Testis (tissue), 3 donors: ENCODE data around the gene TSPAN32. TPM values are rescaled to one million over a fixed set of nuclear protein-coding genes. Genes with fewer than 3 reads are reported as not detected.

Experiments
- DNase-seq: peaks from one replicate; pipeline ENCODE4 v3.0.0-alpha.2; 2019
- H3K27ac ChIP-seq, 2 donors: fragments of 200-600 bp; sonication (generic); one replicate each; pipeline ENCODE4 v1.5.1; 2019
- H3K27me3 ChIP-seq: fragments of 200-600 bp; sonication (generic); one replicate; pipeline ENCODE4 v1.5.1; 2019
- H3K36me3 ChIP-seq: fragments of 200-600 bp; sonication (generic); one replicate; pipeline ENCODE4 v1.5.1; 2017; ENCODE audit warnings: low read depth; ENCODE audit errors: missing control alignments
- H3K4me1 ChIP-seq: fragments of 200-600 bp; sonication (generic); one replicate; pipeline ENCODE4 v1.5.1; 2019
- H3K4me3 ChIP-seq, 2 donors: fragments of 200-600 bp; sonication (generic); one replicate each; pipeline ENCODE4 v1.5.1; 2017 to 2019
- H3K9me3 ChIP-seq: fragments of 200-600 bp; sonication (generic); one replicate; pipeline ENCODE4 v1.5.1; 2017
- CTCF ChIP-seq, 3 experiments: fragments of 450-650 bp in 2 of 3; fragments of 200-600 bp in 1 of 3; sonication (generic) in 1 of 3; IDR thresholded peaks; one replicate each; pipeline ENCODE4 v1.5.1; 2016 to 2019; ENCODE audit warnings: antibody characterized with exemption in 3 of 3, mild to moderate bottlenecking in 2 of 3, moderate library complexity in 1 of 3
- POLR2A ChIP-seq: fragments of 450-650 bp; IDR thresholded peaks from one replicate; pipeline ENCODE4 v1.6.1; 2017; ENCODE audit warnings: antibody characterized with exemption, mild to moderate bottlenecking, moderate library complexity
- WGBS, 2 donors: methylation state at CpG; one replicate each; pipeline ENCODE4 v1.1.5; 2018; 5-methylcytosine and 5-hydroxymethylcytosine counted together
- intact Hi-C: fragments of 100-400 bp; cut with DNase I; formaldehyde crosslinking; loops from one replicate; pipeline ENCODE4 v1.15.1; 2023; ENCODE audit warnings: low total_unique reads
- polyA plus RNA-seq: library from polyadenylated mRNA; stranded (reverse); fragments of 350-450 nt; fragmentation: Illumina TruSeq; extraction: RNeasy Lipid Tissue Mini Kit (QIAGEN cat#74804); gene quantifications from one replicate; pipeline ENCODE4 v1.2.3, GENCODE V29; 2014; ENCODE audit warnings: low read depth, low replicate concordance; ENCODE audit not compliant: insufficient read depth
- total RNA-seq, 2 donors: library from RNA; depleted of rRNA; stranded (reverse); fragments of >200 nt; gene quantifications; one replicate each; pipeline ENCODE4 v1.2.3, GENCODE V29; 2016

The TSPAN32 gene
- total and polyA plus RNA-seq, 3 donors from 2014 or later = 1.0 to 1.5 (median 1.1) TPM

DNA sequence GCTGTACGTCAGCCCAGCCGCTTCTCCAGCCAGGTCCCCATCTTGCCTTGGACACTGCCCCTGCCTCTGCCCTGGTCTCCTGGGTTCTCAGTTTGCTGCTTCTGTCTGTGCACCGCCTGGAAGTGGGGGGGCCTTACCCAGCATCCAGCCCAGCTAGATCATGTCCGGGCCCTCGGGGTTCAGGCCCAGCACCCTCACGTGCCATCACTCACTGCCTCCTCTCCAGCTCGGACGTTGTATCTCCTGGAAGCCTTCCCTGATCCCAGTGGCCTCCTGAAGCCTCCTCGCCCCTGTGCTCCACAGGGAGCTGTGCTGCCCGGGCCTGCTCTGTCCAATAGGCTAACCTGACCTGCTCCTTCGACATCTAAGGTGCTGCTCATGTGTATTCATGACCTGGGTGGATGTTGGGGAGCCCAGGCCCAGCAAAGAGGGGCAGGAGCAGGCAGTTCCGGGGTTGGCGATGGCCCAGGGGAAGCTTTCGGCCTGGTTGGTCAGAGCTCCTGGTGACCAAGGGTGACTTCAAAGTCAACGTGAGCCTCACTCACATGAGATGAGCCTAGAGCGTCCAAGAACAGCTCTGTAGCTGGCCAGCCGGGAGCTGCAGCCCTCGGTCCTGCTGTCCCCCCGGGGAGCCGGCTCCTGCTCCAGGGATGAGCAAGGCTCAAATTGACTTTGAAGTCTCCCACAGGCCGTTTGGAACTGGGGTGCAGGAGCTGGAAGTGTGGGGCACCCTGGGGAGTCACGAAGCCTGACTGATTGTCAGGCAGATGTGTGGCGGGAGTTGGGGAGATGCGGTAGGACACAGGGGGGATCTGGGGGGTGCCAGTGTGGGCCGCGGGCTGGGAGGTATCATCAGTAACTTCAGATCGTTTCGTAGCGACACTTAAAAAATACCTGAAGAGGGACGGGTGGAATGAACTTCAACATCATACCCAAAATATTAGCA, 26.2 kb upstream of the TSPAN32 start:
- no peak overlapping the region for H3K4me3 ChIP-seq
- 91 to 94% methylated on average over 25 to 30 of the region's 30 CpGs for WGBS, 2 donors
- intact Hi-C loops = no loop called here

DNA sequence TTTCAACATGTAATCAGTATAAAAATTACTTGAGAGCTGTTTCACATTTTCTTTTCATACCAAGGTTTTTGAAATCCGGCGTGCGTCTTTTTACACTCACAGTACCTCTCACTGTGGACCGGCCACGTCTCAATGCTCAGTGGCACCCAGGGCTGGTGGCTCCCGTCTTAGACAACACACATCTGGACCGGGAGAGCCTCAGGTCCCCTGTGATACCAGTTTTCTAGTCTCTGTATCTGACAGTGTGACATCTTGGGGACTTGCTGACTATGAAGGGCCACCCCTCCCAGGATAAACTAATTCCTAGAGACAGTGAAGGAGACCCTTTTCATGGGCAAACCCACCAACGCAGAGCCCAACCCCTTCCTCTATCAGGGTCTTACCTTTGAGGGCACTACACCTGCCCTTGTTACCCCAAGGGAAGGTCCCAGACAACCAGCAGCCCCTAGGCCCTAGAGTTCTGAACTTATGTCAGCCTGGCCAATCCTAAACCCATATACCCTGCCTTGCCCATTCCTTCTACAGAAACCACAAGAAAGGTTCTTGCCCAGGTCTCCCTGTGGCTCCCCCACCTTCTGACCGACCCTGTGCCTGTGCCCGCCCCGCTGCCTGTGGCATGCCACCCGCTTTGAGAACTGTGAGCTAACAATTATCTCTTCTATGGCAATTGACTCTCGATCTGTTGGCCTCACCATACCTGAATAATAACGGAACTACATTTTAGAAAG, 25.4 kb upstream of the TSPAN32 start:
- 95 to 97% methylated on average over 14 of the region's 14 CpGs for WGBS, 2 donors
- Histone ChIP-seq H3K36me3 (no peaks in the 10 kb centered on the region), H3K27ac (no peak overlapping the region), H3K27me3 (no peaks in the 10 kb centered on the region), H3K4me3 (no peak overlapping the region), H3K4me1 (no peaks in the 10 kb centered on the region), H3K9me3 (no peaks in the 10 kb centered on the region)
- peak; percentile 7 for DNase-seq
- intact Hi-C loops = no loop called here
- TF ChIP-seq POLR2A (no peak), CTCF (IDR thresholded peaks at IDR 0.05) (no peak)

More for the DNA sequence above, 26.2 kb upstream of the TSPAN32 start:
- no peak overlapping the region for H3K27ac ChIP-seq
- H3K4me1 ChIP-seq = no peaks in the 10 kb centered on the region
- H3K27me3 ChIP-seq = peaks cover 3% of the 10 kb centered on the region
- peak; percentile 8 for DNase-seq
- H3K36me3 ChIP-seq = no peaks in the 10 kb centered on the region
- TF ChIP-seq POLR2A = no peak
- TF ChIP-seq CTCF (IDR thresholded peaks at IDR 0.05) = no peak
- no peaks in the 10 kb centered on the region for H3K9me3 ChIP-seq

- Histone ChIP-seq H3K27ac (peak overlapping the region in 1 of 2 donors; percentile 51), H3K4me1 (no peaks in the 10 kb centered on the region), H3K4me3 (no peak overlapping the region), H3K27me3 (no peaks in the 10 kb centered on the region), H3K9me3 (no peaks in the 10 kb centered on the region), H3K36me3 (no peaks in the 10 kb centered on the region)
- TF ChIP-seq CTCF (IDR thresholded peaks at IDR 0.05) (no peak), POLR2A (no peak)
- intact Hi-C loops = no loop called here
- peak; percentile 14 for DNase-seq
- WGBS, 2 donors = 40 to 62% methylated on average over 1 to 6 of the region's 6 CpGs
Measured at GRCh38 chr11:2277008-2277346, 24.8 kb upstream of the TSPAN32 start.

- Histone ChIP-seq H3K27me3 (no peaks in the 10 kb centered on the region), H3K9me3 (no peaks in the 10 kb centered on the region), H3K36me3 (no peaks in the 10 kb centered on the region), H3K4me3 (no peak overlapping the region), H3K4me1 (no peaks in the 10 kb centered on the region), H3K27ac (peak overlapping the region in 1 of 2 donors; percentile 51)
- WGBS, 2 donors = 72 to 74% methylated on average over 5 to 6 of the region's 6 CpGs
- TF ChIP-seq CTCF (IDR thresholded peaks at IDR 0.05) (no peak), POLR2A (no peak)
- peak; percentile 15 for DNase-seq
- intact Hi-C loops = no loop called here
Measured at GRCh38 chr11:2277933-2278523, 23.8 kb upstream of the TSPAN32 start.
